AG04450 (cell line): ENCODE data around the gene PLA2G6. TPM values are rescaled to one million over a fixed set of nuclear protein-coding genes. Genes with fewer than 3 reads are reported as not detected.
"Not testable (repeated sequence)": the region's sequence is repeated elsewhere in the genome, so short reads cannot be mapped to it uniquely, and the experiment has no call there.

Source experiments
- CTCF ChIA-PET: fragments of 300-600, 350-600 bp; formaldehyde crosslinking; extraction: SDS; loops from one replicate; lab custom pipeline; 2022; ENCODE audit warnings: antibody characterized with exemption, inconsistent platforms; lab: Charles Lee
- POLR2A ChIA-PET: fragments of 350-600 bp; formaldehyde crosslinking; extraction: SDS; loops from one replicate; lab custom pipeline; 2021; ENCODE audit warnings: antibody characterized with exemption, inconsistent platforms; lab: Yijun Ruan, JAX
- DNase-seq: peaks from one replicate; pipeline ENCODE4 v3.0.0-alpha.2; 2011; ENCODE audit warnings: low read depth, low spot score
- H3K27ac ChIP-seq: one replicate; pipeline ENCODE4 v1.5.1; 2012; ENCODE audit warnings: low read depth, low read length, control low read depth
- H3K27me3 ChIP-seq: one replicate; pipeline ENCODE4 v1.6.0; 2012; ENCODE audit warnings: low read length; ENCODE audit not compliant: control insufficient read depth, insufficient read depth
- H3K4me3 ChIP-seq: 2 replicates; pipeline ENCODE4 v1.5.1; 2011; ENCODE audit warnings: mild to moderate bottlenecking, low read depth, low read length, control low read depth
- H3K9me3 ChIP-seq: 2 replicates; pipeline ENCODE4 v1.5.1; 2012; ENCODE audit warnings: low read length; ENCODE audit not compliant: control insufficient read depth, insufficient read depth
- CTCF ChIP-seq: IDR thresholded peaks from 2 replicates; pipeline ENCODE4 v1.5.1; 2011; ENCODE audit warnings: low read depth, low read length, control low read depth, inconsistent platforms
- polyA plus RNA-seq: library from polyadenylated mRNA; depleted of rRNA; stranded (reverse); fragments of >200 nt; gene quantifications from 2 replicates; pipeline ENCODE4 v1.2.3, GENCODE V29; 2011

The PLA2G6 gene
- polyA plus RNA-seq, 1 experiment: 5.0 TPM

DNA sequence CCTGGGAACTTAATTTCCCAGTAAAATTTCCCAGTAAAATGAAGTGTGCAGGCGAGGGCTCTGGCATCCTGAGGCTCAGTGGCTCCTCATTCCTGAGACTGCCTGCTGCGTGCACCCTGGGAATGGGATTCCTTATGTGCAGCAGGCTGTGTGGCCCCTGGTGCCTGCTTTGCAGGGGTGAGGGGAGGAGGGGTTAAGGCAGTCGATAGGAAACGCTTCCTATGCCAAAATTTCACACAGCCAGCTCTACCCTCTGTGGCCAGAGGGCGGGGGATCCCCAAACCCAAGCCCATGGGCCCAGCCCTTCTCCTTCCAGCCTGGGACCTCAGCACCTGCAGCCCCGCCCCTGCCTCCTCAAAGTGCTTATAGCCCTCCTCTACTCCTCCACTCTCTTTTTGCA is 59.0 kb downstream of the PLA2G6 start:
- no peak overlapping the region for H3K4me3 ChIP-seq
- DNase-seq: no peak
- TF ChIP-seq CTCF: no peak
- peaks cover 4% of the 10 kb centered on the region for H3K27me3 ChIP-seq
- CTCF ChIA-PET: interaction anchor here (2.7 kb wide), 1 partner anchor 8 kb away, joined by 27 read pairs; no protein-coding TSS in a partner anchor
- H3K27ac ChIP-seq: no peak overlapping the region
- H3K9me3 ChIP-seq: no peaks in the 10 kb centered on the region; the same call in 1 of the 2 replicates
- POLR2A ChIA-PET: no interaction called here

DNA sequence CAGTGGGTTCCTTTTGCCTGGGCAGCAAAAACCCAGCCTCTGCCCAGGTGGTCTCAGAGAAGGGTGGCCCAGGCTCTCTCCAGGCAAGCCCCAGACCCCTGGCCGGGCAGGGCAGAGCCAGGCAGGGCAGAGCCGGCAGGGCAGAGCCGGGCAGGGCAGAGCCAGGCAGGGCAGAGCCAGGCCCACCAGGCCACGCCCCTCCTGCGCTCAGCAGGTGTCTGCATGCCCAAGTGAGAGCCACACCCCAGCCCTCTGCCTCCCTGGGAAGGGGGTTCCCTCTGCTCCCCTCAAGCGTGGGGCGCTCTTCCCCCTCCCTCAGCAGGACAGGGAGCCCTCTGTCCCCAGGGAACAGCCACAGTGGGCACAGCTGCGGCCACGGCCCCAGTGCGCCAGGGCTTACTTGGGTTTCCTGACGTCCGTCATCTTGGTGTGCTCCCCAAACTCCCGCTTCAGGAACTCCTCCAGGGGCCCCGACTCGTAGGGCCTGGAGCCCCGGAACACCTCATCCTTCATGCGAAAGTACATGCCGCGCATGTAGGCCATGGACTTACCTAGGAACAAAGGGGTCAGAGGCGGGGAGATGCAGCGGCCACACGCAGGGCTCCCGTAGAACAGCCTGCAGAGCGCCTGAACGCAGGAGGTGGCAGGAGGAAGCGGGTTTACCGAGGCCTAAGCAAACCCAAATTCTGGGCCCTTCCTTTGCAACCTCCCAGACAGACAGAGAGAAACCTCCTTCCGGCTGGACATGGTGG is 61.1 kb downstream of the PLA2G6 start:
- Histone ChIP-seq H3K4me3 (no peak overlapping the region), H3K27me3 (peaks cover 2% of the 10 kb centered on the region), H3K9me3 (no peaks in the 10 kb centered on the region; the same call in 1 of the 2 replicates), H3K27ac (no peak overlapping the region)
- DNase-seq: no peak
- ChIA-PET CTCF (no interaction called here), POLR2A (interaction anchor here (0.6 kb wide), 1 partner anchor 215 kb away, joined by 4 read pairs; no protein-coding TSS in a partner anchor)
- TF ChIP-seq CTCF: no peak

- H3K4me3 ChIP-seq, DNase-seq, H3K27me3 ChIP-seq, CTCF ChIA-PET, H3K9me3 ChIP-seq, H3K27ac ChIP-seq, POLR2A ChIA-PET: not testable (repeated sequence)
Observed at GRCh38 chr22:38118747-38119146, 62.9 kb downstream of the PLA2G6 start.

DNA sequence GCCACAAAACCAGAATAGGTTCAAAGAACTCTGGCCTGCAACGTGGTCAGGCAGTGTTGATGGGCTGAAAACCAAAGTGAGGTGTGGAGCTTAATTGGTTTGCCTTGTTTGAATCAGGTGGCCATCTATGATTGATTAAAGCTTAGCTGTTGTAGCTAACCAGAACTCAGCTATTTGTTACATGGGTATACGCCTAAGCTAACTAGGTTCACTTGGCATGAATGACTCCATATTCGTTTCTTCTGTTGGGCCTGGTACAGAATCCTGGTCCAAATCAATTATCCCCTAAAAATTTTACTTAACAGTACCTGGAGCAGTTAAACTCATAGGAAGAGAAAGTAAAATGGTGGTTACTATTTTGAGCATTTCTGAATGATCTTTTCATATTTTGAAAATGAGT is 63.4 kb downstream of the PLA2G6 start:
- TF ChIP-seq CTCF: no peak
- no peak overlapping the region for H3K27ac ChIP-seq
- no peak overlapping the region for H3K4me3 ChIP-seq
- DNase-seq: no peak
- CTCF ChIA-PET: no interaction called here
- H3K27me3 ChIP-seq: peaks cover 2% of the 10 kb centered on the region
- no peaks in the 10 kb centered on the region; the same call in 1 of the 2 replicates for H3K9me3 ChIP-seq
- POLR2A ChIA-PET: no interaction called here

DNA sequence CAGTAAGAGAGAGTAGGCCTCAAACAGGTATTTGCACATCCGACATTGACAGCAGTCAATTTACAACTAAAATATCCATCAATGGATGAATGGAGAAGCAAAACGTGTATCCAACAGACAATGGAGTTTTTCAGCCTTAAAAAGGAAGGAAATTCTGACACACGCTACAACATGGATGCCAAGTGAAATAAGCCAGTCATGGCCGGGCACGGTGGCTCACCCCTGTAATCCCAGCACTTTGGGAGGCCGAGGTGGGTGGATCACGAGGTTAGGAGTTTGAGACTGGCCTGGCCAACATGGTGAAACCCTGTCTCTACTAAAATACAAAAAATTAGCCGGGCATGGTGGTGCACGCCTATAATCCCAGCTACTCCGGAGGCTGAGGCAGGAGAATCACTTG is 64.1 kb downstream of the PLA2G6 start:
- CTCF ChIA-PET, H3K9me3 ChIP-seq, H3K4me3 ChIP-seq, H3K27ac ChIP-seq, H3K27me3 ChIP-seq, DNase-seq, POLR2A ChIA-PET: not testable (repeated sequence)
